GM21447 (cell line): ENCODE measurements around the gene CBFA2T3.

ENCODE experiments used
- ATAC-seq: cut with Tn5 transposase; IDR thresholded peaks from one replicate; pipeline ENCODE4 v1.9.1; 2021; ENCODE audit not compliant: unreplicated experiment

CBFA2T3 gene

DNA sequence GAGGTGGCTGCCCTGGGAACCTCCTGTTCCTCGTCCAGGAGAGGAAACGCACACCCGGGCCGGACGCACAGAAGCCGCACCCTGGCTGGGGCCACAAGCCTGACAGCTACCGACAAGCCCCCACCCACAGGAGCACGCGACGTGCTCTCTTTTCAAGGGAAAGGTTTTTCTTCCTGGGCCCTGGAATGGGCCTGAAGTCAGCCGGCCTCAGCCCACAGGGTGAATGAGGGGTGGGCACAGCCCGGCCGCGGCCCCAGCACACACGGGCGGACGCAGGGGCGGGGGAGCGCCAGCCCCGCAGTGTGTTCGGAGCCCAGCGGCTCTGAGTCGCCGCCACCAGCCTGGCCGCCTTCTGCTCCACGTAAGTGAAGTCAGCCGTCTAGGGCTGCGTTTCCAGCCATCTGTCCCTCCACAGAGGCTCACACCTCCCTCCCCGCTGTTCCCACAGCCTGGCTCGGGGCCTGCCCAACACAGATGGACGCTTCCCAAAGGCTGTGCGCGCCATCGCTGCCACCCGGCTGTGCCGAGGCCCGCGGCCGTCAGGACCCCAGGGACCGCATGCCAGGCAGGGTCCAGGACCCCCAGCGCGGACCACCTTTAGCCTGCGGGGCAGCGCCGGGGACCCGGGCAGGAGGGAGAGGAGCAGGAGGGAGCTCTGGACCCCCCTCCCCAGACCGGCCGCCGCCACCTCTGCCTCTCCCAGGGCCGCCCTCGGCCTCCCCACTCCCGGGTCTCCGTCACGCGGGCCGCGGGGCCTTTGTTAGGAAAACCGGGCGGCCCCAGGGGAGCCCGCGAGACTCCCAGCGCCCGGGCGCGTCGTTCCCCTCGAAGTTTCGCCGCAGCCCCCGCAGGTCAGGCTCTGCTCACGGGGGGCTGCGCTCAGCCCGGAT is 36.8 kb downstream of the CBFA2T3 start:
- no peak for ATAC-seq

DNA sequence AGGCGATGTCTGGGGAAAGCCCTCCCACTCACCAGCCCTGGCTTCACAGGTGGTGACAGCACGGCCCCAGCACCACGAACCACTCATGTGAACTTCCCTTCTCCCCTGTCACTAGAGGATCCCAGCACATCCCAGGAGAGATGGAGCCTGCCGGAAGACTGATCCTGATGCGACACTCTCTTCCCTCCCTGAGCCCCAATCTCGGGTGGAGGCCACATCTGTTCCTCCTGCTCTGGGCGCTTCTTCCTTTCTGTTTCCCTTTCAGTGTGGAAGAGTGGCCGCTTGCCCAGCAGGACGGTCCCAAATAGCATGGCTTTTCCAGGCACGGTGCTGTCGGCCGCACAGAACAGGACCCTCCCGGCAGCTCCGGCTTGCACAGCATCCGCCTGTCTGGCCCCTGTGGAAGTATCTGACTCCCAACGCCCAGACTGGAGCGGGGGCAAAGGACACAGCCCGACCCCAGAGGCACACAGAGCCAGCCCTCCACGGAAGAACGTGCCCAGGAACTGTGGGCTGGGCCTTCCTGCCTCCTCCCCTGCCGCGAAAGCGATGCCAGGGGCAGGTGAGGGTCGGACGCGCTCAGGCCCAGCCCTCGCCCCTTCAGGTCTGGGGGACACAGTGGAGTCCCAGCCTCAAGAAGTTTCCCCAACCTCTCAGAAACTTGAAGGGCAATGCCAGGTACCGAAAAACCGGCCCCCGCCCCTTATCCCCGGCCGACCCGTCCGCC is 37.6 kb downstream of the CBFA2T3 start:
- no peak for ATAC-seq

DNA sequence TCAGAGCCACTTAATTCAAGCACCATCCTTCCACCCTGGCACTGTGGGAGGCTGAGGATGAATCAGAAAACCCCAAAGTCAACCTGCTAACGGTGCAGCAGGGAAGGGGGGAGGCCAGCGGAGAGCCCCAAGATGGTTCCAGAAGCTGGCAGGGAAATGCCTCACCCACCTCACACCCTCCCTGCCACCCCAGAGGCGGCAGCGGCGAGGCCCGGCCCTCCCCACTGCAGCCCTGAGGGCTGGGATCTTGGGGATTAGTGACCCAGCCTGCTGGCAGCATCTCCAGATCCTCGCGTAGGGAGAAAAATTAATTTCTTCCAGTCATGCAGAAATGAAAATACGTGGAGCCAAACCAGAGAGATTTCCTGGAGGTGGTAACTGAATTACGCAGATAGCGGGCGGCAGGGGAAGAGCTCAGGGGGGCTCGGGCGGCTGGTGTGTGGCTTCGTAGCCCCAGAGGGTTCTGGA is 38.2 kb downstream of the CBFA2T3 start:
- ATAC-seq, result no peak

DNA sequence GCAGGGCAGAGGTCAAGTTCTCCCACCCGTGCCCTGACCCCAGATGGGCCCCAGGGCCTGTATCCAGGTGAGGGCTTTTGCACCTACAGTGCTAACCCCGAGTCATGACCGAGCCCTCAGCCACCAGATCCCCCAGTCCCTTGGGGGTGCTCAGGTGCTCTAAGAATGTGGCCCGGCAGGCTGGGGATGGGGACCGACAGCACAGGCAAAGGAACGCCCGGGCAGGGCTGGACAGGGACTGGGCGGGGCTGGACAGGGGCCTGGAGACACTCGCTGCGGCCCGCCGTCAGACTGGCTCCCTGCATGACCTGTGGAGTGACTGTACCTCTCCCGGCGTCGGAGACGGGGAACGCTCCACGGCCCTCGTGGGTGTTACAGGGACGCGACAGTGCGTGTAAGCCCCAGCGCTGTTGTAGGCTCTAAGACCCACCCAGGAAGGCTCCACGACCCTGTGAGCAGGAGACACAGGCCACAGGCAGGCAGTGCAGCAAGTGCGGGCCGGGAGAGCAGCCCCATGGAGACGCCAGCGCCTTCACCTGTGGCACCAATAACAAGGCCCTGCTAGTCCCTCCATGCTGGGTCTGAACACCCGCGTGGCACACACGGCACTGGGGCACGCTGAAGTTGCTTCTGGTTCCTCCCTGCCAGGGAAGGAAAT is 38.8 kb downstream of the CBFA2T3 start:
- no peak for ATAC-seq

DNA sequence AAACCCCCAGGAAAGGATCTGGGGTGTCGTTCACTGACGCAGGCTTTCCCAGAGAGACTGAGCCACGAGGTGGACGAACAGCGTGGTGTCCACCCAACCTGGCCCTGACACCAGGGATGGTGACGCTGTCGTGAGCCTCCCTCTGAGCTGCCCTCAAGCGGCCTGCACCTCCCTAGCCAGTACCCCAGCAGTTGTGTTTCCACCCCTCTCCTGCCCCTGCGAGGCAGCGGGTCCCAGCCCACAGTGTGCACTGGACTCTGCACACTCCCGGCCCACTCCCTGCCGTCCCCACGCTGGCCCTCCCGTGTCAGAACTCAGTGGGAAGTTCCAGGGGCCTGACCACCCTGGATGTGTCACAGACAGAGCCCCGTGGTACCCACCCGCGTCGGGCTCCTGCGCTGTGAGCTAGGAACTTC is 39.8 kb downstream of the CBFA2T3 start:
- ATAC-seq, result no peak

DNA sequence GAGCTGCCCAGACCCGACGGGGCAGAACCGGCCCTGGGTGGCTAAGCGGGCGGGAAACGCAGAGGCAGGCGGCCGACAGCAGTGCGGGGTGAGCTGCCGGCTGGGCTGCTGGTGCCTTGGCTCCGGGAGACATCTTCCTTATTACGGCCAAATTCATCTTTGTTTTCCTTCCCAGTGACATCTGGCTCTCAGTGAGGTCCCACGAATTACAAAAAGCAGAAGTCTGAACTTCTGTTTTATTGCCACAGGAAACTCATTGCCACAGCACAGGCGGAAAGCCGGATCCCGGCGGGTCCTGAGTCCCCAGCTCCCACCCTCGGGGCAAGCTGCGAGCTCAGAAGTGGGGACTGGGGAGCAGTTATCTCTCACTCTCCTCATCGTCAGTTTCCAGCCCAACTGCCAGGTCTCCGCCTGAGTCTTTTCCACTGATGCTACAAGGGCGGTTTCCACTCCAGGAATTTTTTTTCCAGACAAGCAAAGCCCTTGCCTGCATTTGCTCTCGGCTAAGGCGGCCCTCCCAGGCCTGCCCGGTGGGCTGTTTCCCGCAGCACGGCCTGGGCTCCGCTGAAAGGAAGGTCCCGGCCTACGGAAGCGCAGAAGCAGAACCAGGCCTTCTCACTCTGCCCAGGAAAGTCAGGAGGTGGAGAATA is 40.3 kb downstream of the CBFA2T3 start:
- ATAC-seq, result no peak

DNA sequence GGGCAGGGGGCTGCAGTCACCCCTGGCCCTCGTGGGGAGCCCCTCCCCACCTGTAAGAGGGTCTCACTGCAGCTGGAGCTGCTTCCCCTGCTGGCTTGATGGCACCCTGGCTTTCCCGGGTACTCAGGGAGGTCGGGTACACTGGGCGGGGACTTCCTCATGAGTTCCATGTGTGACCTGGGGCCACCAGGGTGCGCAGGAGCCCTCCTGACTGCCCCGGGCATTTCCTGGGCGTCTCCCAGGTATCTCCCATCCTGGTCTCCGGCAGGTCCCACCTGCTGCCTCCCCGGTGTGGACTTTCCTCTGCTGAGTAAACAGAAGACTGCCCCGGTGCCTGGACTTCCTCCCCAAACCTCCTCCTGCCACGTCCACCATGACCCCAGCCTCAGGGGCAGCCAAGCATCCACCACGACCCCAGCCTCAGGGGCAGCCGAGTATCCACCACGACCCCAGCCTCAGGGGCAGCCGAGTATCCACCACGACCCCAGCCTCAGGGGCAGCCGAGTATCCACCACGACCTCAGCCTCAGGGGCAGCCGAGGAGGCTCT is 40.9 kb downstream of the CBFA2T3 start:
- no peak for ATAC-seq

DNA sequence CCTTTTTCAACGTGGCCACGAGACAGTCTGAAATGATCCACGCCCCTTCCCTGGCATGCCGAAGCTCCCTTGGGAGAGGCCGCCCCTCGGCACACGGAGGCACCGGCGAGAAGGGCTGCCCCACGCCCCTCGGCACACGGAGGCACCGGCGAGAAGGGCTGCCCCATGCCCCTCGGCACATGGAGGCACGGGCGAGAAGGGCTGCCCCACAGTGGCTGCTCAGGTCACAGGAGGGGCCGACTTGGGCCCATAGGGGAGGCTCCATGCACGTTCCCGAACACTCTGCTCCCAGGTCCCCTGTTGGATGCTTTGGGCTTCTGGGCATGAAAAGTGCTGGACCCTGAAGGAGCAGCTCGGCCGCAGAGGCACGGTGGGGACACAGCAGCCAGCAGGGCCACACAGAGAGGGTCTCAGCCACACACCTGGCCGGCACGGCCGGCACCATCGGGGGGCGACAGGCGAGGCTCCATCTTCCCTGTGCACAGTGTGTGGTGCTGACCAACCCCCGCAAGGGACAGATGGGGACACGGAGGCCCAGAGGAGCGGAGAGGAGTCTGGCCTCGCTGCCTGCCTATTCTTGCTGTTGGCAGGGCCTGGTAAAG is 42.8 kb downstream of the CBFA2T3 start:
- ATAC-seq, result no peak

DNA sequence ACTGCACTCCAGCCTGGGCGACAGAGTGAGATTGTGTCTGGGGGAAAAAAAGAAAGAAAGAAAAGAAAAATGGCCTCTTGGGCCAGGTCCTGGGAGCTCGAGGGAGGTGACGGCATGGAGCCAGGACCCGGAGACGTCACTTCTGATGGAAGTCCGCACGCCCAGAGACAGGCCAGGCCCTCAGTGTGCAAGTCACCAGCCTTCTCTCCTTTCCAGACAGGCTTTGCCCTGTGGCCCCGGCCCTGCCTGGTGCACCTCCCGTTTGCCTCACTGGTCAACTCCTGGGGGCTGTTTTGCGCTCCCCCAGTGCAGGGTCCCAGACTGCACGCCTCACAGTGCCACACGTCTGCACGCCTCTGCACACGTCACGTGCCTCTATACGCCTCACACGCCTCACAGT is 44.1 kb downstream of the CBFA2T3 start:
- no peak for ATAC-seq

DNA sequence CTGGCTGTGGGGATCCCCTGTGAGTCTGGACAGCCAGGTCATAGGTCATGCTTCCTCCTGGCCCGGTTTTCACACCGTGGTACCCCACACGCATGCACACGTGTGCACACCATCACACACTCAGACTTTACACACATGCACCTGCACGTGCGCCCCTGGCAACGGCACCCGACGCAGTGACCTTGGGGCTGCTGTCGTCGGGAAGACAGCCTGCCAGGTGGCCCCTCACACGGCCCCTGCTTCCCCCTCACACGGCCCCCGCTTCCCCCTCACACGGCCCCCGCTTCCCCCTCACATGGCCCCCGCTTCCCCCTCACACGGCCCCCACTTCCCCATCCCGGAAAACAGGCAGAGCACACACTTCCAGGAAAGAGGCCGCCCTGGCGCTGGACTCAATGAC is 45.1 kb downstream of the CBFA2T3 start:
- no peak for ATAC-seq

DNA sequence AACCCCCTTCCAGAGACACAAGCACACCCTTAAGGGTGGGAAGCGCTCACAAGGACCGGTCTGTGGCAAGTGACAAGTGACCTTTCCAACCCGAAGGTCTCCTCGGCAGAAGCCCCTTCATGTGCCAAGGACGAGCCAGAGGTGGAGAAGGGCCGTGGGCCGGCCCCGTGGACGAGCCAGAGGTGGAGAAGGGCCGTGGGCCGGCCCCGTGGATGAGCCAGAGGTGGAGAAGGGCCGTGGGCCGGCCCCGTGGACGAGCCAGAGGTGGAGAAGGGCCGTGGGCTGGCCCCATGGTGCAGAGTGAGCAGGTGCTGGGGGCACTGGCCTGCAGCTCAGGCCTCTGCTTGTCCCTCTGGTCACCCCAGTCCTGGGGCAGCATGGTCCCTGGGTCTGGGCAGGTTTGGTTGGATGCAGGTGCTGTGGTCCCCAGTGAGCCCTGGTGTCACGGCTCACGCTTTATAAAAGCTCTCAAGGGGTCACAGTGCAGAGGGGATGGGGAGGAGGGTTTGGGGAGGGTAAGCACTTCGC is 45.6 kb downstream of the CBFA2T3 start:
- no peak for ATAC-seq

DNA sequence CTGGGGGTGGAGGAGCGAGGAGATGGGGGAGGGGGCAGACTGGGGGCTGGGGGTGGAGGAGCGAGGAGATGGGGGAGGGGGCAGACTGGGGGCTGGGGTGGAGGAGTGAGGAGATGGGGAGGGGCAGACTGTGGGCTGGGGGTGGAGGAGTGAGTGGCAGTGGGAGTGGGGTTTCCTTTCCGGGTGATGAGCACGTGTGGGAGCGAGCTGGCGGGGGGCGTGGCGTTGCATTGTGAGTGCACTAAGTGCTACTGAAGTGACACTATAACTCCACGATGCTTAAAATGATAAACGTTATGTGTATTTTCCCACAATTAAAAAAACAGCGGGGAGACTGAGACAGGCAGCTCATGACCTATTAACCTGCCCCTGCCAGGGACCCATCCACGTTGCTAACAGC is 46.3 kb downstream of the CBFA2T3 start:
- ATAC-seq, result no peak

DNA sequence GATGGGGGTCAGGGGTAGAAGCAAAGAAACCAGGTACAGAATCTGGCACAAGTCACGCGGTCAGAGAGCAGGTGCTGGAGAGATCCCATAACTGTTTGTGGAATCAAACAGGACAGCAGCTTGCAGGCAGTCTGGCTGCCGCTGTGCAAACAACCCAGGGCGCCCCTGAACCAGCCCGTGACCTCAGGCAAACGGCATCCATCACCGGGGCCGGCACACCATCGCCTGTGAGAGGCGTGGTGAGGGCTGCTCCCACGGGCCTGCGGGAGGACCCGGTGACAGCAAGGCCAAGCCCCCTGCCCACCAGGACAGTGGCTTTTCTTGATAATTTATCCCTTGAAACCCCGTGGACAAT is 47.9 kb downstream of the CBFA2T3 start:
- no peak for ATAC-seq

DNA sequence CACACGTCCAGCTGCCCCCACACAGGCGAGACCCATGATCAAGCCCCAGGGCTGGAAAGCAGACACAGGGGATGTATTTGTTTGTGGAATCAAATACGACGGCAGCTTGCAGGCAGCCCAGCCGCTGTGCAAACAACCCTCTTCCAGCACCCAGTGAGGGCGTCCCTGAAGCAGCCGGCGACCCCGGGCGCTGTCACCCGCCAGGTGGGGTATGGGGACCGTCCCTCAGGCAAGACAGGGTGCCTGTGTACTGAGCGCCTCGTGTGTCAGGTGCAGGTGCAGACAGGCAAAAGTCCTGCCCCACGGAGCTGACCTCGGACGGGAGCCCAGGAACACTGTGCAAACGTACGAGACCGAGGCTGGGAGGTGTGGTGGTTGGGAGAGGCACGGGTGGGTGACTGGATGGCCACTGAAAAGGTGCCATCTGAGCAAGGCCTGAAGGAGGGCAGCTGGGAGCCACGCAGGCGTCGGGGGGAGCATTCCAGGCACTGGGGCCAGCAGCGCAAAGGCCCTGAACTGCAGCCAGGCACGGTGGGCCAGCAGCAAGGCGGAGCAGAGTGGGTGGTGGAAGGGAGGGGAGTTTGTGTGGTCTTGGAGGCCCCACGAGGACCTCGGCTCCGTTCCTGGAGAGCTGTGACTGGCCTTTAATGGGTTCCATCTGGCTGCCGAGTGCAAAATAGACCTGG is 48.5 kb downstream of the CBFA2T3 start:
- no peak for ATAC-seq

DNA sequence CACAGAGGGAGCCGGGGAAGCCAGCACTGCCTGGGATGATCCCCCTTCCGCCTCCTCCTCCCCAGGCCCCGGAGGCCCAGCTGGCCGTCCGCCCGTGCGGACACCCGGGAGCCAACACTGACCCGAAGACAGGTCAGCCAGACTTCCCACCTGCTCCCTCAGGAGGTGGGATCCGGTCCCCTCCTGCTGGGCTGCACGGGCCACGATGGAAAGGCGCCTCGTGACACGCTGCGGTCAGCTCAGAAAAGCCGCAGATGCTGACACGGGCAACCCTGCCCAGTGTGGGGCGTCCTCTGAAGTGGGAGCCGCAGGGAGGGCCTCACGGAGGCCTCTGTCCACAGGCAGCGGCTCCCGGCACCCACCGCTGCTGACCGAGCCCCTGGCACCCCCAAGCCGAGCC is 49.3 kb downstream of the CBFA2T3 start:
- no peak for ATAC-seq

DNA sequence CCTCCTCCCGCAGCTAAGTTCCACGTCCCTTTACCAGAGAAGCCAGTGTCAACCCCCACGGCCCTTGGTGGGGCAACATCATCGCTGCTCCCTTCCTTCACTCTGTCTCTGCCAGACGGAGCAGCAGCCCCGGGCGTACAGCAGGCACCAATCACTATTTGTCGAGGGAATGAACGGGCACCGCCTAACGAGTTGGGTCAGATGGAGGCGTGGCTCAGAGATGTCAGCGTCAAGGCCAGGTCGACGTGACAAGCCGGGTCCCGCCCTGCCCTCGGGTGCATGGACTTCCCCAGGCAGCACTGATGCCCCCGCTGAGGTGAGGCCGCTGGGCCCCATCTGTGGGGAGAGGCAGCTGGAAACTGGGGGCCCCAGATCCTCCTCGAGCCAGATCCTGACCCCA is 50.0 kb downstream of the CBFA2T3 start:
- ATAC-seq, result no peak

DNA sequence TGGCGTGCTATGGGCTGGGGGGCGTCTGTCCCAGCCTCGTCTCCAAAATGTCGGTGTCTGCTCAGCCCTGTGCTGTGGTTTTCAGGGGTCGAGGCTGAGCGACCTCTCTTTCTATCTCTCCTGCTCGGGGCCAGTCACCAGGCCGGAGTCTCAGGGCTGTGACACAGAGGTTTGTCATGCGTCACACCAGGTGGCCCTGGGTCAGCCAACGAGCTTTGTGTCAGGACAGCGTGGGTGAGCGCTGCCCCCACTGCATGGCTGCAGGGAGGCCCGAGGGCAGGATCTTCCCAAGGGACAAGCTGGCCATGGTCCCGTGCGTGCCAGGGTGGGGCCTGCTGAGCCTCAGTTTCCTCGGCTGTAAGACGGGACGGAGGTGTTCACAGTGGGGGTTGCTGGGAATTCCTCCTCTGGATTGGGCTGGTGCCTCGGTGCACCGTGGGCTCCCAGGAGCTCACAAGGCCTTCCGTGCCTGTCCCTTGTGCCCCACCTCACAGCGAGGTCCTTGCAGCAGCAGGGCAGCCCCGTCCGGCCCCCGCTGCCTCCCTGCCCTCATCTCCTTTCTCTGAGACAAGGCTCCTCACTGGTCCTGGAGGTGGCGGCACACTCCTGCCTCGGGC is 50.5 kb downstream of the CBFA2T3 start:
- ATAC-seq, result no peak

DNA sequence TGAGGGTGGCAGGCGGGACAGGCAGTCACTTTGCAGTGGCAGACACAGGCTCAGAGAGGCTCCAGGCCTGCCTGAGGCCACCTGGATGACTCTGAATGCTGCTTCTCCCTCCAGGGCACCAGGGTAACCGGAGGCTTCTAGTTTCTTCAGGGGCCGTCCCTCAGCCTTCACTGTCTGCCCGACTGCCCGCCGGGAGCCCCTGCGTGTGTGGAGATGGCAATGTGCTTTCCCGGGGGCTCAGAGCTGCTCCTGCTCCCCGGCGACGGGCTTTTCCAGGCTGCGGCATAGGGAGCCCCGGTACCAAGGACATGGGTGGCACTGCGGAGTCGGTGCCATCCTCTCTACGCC is 51.5 kb downstream of the CBFA2T3 start:
- no peak for ATAC-seq

DNA sequence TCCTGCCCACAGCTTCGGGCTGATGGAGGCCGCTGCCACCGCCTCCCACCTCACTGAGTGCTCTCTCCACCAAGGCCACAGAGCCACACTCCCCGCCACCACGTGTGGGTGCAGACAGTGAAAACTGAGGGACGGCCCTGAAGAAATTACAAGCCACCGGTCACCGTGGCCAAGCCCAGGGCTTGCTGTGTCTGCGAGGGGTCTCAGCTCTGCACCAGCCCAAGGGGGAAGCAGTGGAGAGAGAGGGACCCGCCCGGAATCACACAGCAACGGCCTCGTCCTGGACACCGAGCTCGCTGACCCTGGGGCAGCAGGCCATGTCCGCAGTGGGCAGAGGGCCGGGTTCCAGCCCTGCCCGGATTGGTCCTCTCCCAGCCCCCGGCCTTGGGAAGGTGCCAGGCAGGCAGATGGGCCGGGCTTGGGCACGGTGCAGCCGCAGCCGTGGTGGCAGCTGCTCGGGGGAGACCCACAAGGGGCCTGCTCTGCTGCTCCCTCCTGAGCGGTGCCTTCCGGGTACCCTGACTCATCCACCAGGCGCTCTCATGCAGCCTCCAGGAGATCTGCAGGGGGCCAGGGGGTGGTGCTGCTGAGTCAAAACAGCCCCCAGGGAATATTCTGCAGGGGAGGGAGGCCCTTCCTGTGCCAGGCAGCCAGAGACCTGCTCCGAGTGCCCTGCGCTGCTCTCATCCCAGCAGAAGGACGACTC is 52.0 kb downstream of the CBFA2T3 start:
- ATAC-seq, result peak; percentile 35
